GM18511 (cell line): ENCODE data around the gene TNRC6A.

ENCODE experiments used
- ATAC-seq: cut with Tn5 transposase; IDR thresholded peaks from one replicate; pipeline ENCODE4 v1.9.1; 2021; ENCODE audit warnings: mild to moderate bottlenecking, moderate library complexity; ENCODE audit not compliant: unreplicated experiment

TNRC6A gene

DNA sequence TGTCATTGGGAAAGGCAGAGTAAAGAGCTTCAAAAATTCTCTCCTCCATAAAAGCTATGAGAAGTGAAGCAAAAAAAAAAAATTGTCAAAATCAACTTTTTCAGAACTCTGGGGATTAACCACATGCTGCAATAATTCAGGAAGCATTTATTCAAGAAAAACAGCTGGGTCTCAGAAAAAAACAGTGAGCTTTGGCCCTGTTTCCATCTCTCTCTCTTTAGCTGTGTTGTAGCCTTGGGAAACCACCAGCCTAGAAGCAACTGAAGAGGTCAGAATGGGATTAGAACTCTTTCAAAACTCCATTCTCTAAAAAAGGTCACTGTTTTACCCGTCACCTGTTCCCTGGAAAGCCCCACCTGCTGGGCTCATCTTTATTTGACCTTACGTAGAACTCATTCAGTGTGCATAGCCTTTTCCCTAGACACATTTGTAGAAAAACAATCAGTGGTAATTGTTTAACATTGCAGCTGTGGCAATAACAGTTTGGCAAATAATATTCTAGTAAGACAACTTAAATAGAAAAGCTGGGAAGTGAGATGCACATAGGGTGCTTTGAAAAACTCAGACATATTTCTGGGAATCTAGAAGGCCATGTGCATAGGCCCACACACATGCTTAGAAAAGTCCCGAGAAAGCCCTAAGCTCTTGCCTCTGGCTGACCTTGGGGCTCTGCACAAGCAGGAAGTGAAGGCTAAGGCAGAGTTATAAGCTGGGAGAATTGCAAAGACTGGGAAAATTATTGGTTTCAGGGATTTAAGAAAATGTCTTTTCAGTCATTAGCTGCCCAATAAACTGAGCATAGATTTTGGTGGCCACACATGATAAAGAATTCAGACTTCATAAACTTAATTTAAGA is 134.4 kb downstream of the TNRC6A start:
- no peak for ATAC-seq

DNA sequence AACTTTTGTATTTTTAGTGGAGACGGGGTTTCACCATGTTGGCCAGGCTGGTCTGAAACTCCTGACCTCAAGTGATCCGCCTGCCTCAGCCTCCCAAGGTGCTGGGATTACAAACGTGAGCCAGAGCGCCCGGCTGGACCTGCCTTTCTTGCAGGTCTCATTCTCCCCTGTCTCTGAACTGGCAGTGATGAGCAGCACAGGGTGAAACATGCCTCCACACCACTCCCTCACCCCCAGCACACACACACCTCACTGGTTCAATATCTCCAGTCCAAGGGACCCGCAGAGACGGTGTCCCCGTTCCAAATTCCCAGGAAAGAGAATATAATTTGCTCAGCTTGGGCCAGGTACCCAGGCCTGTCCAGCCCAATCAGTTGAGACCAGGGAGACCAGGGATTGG is 139.6 kb downstream of the TNRC6A start:
- ATAC-seq = no peak

DNA sequence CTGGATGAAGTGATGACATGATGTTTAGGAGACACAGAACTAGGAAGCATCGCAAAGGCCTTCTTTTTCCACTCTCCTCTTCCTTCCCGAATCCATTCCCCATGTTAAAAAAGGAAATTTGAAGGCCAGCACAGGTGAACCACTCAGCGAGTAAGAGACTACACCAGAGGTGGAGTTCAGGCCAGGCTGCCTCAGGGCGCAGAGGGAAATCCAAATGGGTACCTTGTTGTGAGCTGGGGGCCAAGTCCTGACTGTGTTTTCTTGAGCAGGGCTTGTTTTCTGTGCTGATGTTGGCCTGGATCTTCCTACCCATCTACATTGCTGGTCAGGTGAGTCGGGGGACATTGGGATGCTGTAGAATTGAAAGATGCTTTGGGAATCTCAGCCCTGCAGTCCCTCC is 142.4 kb downstream of the TNRC6A start:
- no peak for ATAC-seq

DNA sequence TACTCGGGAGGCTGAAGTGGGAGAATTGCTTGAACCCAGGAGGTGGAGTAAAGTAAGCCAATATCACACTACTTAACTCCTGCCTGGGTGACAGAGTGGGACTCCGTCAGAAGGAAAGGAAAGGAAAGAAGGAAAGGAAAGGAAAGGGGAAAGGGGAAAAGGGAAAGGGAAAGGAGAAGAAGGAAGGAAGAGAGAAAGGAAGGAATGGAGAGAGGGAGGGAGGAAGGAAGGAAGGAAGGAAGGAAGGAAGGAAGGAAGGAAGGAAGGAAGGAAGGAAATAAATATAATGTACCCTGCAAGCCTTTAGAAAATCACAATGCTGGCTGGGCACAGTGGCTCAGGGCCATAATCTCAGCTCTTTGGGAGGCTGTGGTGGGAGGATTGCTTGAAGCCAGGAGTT is 143.6 kb downstream of the TNRC6A start:
- no peak for ATAC-seq

DNA sequence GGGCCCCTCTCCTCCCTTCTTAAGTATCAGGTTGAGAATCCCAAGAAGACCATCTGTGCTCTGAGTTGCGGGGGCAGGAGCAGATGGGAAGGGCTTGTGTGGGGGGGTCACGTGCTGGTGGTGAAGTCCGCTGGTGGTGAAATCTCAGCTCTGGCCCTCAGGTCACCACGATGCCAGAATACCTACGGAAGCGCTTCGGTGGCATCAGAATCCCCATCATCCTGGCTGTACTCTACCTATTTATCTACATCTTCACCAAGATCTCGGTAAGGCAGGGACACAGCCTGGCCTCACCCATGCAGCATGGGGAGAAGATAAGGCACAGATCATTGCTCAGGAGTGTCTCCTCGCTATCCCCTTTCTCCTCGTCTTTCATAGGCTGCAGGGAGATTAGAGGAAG is 146.0 kb downstream of the TNRC6A start:
- no peak for ATAC-seq
